NCI-H1092 treated with DMSO at 0.1 percent for 48 hours (cell line): ENCODE measurements around the gene YKT6.

Experiments
- DNase-seq: peaks from one replicate; lab custom pipeline; 2025; lab: John Stamatoyannopoulos, UW

YKT6 gene

GRCh38 chr7:44235582-44236332 lies 35.0 kb downstream of the YKT6 start:
- peak; percentile 13 for DNase-seq

- no peak for DNase-seq
Measured at GRCh38 chr7:44236333-44236728, 35.6 kb downstream of the YKT6 start.

- DNase-seq = no peak
Measured at GRCh38 chr7:44237696-44238095, 36.9 kb downstream of the YKT6 start.

GRCh38 chr7:44238116-44238695 lies 37.4 kb downstream of the YKT6 start:
- no peak for DNase-seq

GRCh38 chr7:44239361-44239760 lies 38.6 kb downstream of the YKT6 start:
- no peak for DNase-seq

- DNase-seq = no peak
Measured at GRCh38 chr7:44240376-44240775, 39.6 kb downstream of the YKT6 start.

- DNase-seq = peak; percentile 44
Measured at GRCh38 chr7:44240983-44241510, 40.3 kb downstream of the YKT6 start.

GRCh38 chr7:44242091-44242490 lies 41.3 kb downstream of the YKT6 start:
- DNase-seq = no peak

- no peak for DNase-seq
Measured at GRCh38 chr7:44244282-44244681, 43.5 kb downstream of the YKT6 start.

GRCh38 chr7:44246396-44247113 lies 45.8 kb downstream of the YKT6 start:
- DNase-seq = no peak

- DNase-seq = peak; percentile 23
Measured at GRCh38 chr7:44247868-44248651, 47.3 kb downstream of the YKT6 start.

- DNase-seq = no peak
Measured at GRCh38 chr7:44249639-44250234, 49.0 kb downstream of the YKT6 start.

- no peak for DNase-seq
Measured at GRCh38 chr7:44251269-44251668, 50.5 kb downstream of the YKT6 start.

- no peak for DNase-seq
Measured at GRCh38 chr7:44251881-44252280, 51.1 kb downstream of the YKT6 start.

- no peak for DNase-seq
Measured at GRCh38 chr7:44256459-44256858, 55.7 kb downstream of the YKT6 start.

- DNase-seq = no peak
Measured at GRCh38 chr7:44257213-44257612, 56.4 kb downstream of the YKT6 start.

GRCh38 chr7:44257618-44258422 lies 57.0 kb downstream of the YKT6 start:
- no peak for DNase-seq

- no peak for DNase-seq
Measured at GRCh38 chr7:44258423-44258760, 57.6 kb downstream of the YKT6 start.

- no peak for DNase-seq
Measured at GRCh38 chr7:44258865-44259546, 58.2 kb downstream of the YKT6 start.
